Measurements from ENCODE around the gene C17orf100. TPM values are rescaled to one million over a fixed set of nuclear protein-coding genes. Genes with fewer than 3 reads are reported as not detected.
"Not testable (repeated sequence)": the region's sequence is repeated elsewhere in the genome, so short reads cannot be mapped to it uniquely, and the experiment has no call there.

The C17orf100 gene
- total RNA-seq, 2 experiments from 2014 or later: 1.5 TPM

DNA sequence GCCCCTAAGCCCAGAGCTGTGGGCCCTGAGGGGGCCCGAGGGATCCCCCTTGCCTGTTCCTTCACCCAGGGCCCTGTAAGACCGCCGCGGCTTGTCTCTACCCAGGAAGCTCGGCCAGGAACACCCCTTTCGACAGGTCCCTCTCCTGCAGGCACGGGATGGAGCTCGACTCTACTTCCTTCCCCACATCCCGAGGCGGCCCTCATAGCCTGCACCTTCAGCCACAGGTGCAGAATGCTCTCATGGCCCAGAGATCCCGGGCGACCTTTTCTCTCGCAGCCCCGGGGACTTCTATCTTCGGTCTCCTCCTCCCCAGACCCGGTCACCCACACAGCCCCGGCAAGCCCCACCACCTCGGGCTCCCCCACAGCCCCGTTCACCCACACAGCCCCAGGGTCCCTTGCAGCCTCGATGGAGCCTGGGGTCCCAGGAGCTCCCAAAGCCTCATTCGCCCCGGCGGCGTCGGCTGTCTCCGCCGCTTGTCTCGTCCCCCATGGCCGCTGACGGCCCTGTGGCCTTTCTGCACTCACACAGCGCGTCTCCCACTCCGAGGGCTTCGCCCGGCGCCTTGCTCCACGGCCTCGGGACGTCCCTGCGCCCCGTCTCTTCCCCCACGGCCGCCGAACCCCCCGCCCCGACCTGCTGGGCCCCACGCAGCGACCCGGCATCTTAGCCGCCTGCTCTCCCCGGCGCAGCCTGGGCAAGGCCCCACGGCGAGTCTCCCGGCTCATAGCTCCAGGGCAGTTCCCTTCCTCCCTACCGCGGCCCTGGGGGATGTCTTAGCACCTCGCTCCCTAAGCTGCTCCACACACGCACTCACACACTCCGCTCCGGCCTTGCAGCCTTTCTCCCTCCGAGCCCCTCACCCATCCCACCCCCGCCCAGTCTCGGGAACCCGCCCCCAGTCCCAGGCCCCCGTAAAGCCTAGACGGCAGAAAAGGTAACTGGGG lies 11.7 kb upstream of the C17orf100 start:
- POLR2A ChIA-PET: interaction anchor here (0.5 to 0.7 kb wide), 2 partner anchors 11 to 65 kb away, joined by 3 read pairs; no protein-coding TSS in a partner anchor
- CTCF ChIA-PET: no interaction called here

DNA sequence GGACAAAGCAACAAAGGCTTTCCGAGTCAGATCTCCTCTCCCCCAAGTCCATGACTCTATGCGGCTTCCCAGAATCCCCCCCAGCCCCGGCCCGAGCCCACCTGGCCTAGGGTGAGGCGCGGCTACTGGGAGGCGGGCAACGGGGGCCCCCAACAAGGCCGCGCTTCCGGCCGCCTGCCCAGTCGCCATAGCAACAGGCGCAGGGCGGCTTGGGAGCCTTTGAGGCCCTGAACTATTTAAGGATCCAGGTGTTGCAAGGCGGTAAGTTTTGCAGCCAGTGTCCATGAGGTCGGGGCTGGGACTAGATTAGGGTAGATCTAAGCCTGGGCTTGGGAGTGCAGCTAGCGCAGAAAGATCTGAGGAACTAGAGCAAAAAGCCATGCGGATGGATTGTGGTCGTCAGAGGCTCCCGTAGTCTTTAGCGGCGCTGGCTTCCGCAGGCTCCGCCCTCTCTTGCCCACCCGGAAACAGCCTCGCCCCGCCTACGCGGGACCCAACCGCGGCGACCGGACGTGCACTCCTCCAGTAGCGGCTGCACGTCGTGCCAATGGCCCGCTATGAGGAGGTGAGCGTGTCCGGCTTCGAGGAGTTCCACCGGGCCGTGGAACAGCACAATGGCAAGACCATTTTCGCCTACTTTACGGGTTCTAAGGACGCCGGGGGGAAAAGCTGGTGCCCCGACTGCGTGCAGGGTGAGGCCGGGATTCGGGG lies 10.9 kb upstream of the C17orf100 start, which contains the start of the genes KIAA0753 and TXNDC17:
KIAA0753 (minus strand) TSS at position 176 of the 711 bp plus-strand sequence. CDS start 5,608 bp downstream, outside the sequence.
TXNDC17 (plus strand) TSS at position 525 of the 711 bp plus-strand sequence; CDS start at position 548, 23 bp downstream.
- ChIA-PET CTCF (interaction anchor here (1.0 kb wide), 1 partner anchor 91 kb away, joined by 3 read pairs; no protein-coding TSS in a partner anchor), POLR2A (interaction anchor here (0.5 to 0.8 kb wide), 2 partner anchors 10 kb away, joined by 3 to 7 read pairs; partner anchors contain the start of genes C17orf100 and MED31)

DNA sequence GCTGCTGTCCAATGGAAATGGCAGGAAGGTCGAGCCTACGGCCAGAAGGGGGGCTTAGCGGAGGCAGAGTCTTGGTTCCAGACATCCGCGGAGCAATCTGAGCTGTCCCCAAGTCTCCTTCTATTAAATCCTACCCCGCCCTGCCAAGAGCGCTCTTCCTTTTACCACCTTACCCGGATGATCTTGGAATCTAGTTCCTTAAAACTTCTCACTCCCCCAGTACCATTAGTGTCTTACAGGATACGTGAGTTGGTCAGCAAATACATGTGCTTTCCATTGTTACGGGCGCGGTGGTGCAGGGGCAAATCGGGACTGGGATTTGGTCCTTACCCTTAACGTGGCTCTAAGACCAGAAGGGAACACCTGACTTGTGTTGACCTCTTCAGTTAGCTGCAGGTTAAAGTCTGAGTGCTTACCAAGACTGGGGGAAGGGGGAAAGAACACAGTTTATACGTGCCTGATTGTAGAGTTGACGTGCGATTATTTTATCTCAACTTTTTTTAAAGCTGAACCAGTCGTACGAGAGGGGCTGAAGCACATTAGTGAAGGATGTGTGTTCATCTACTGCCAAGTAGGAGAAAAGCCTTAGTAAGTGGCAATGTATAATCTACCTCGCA lies 10.2 kb upstream of the C17orf100 start:
- POLR2A ChIA-PET: interaction anchor here (0.8 to 1.4 kb wide), 2 partner anchors 10 to 197 kb away, joined by 3 to 7 read pairs; partner anchors contain the start of genes C17orf100, MED31 and PIMREG
- CTCF ChIA-PET: interaction anchor here (0.8 to 1.0 kb wide), 2 partner anchors 10 to 91 kb away, joined by 3 read pairs; partner anchors contain the start of genes C17orf100 and MED31

DNA sequence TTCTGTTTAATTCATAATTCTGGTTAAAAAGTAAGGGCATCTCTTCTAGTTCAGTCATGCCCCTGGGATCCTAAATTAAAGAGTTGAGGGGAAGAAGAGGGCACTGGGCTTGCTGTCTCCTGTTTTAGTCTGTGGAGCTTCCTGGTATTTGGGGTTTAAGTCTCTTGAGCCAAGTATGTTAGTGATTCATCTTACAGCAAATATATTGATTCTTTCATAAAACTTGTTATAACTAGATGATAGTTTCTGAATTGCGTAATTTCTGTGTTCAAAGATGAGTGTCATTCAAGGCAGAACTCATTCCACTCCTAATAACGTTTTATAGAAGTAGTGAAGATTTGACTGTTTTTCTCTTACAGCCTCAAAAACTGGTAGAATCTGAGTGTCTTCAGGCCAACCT lies 9.0 kb upstream of the C17orf100 start:
- CTCF ChIA-PET: interaction anchor here (1.0 kb wide), 1 partner anchor 9 kb away, joined by 3 read pairs; the partner anchor contains the start of genes C17orf100 and MED31
- POLR2A ChIA-PET: interaction anchor here (1.2 to 1.4 kb wide), 2 partner anchors 8 to 198 kb away, joined by 3 to 4 read pairs; partner anchors contain the start of genes C17orf100, MED31 and PIMREG

DNA sequence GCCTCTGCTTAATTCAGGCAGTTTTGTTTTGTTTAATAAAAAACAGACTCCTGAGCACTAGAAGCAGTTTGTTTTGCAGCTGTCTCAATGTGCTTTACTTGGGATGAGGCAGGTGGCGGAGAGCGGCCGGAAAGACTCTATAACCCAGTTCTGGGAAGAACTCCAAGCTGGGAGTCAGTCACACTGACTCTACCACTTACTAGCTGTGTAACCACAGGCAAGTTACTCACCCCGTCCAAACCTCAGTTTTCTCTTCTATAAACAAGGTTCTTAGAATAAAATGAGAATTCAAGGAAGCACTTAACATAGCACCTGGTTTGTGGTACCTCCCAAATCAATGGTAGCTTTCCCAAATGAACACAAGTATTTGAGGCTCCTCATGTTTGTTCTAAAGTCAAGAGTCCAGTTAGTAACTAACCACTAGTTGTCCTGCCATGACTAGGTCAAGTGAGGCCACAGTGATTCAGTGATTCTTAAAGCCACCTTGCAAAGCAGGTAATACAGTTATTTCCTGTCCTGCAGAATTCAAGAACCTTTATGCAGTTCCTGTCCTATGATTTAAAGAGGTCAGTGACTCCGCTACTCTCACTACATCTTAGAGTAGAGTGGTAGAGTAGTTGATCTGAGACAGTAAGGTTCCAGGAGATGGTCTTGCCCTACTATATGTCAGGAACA lies 8.0 kb upstream of the C17orf100 start:
- ChIA-PET CTCF (no interaction called here), POLR2A (no interaction called here)

DNA sequence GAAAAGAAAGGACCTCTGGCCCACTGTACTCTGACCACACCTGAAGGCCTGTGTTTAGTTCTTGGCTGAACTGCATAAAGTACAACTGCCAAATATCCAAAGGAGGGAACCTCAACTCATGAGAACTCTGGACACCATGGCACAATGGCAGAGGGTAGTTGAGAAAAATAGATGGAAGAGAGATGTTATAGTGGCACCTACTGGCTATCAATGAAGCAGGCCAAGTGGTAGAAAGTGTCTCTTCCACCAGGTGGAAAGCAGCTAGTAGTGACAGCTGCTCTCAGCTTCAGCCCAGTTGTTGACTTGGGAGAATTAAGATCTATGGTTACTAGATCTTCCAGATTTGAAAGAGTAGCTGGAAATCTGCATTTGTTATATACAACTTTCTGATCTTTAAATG lies 3.4 kb upstream of the C17orf100 start:
- ChIA-PET POLR2A (no interaction called here), CTCF (interaction anchor here (0.8 kb wide), 1 partner anchor 175 kb away, joined by 3 read pairs; no protein-coding TSS in a partner anchor)

DNA sequence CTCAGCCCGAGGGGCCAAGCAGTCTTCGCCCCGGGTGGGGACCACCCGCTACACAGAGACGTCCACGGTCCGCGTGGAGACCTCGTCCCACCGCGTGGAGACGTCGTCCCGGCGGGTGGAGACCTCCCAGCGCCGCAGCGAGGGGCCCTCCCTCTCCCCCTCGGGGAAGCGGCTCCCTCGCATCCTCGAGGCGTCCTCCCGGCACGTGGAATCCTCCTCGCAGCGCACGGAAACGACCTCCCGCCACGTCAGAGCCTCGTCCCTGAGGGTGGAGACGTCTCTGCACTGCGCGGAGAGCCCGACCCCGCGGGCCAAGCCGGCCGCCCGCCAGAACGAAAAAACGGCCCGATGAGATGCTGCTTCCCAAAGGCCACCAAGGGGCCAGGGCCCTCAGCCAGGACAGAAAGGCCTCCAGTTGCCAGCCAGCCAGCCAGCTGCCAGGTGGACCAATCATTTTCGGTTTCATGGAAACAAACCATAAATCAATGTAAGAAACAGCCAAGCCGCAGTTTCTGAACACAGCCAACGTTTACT lies 424 bp downstream of the C17orf100 start:
- ChIA-PET POLR2A (interaction anchor here (1.4 kb wide), 1 partner anchor 11 kb away, joined by 7 read pairs; no protein-coding TSS in a partner anchor), CTCF (interaction anchor here (1.0 to 1.3 kb wide), 2 partner anchors 9 to 11 kb away, joined by 3 read pairs; no protein-coding TSS in a partner anchor)

DNA sequence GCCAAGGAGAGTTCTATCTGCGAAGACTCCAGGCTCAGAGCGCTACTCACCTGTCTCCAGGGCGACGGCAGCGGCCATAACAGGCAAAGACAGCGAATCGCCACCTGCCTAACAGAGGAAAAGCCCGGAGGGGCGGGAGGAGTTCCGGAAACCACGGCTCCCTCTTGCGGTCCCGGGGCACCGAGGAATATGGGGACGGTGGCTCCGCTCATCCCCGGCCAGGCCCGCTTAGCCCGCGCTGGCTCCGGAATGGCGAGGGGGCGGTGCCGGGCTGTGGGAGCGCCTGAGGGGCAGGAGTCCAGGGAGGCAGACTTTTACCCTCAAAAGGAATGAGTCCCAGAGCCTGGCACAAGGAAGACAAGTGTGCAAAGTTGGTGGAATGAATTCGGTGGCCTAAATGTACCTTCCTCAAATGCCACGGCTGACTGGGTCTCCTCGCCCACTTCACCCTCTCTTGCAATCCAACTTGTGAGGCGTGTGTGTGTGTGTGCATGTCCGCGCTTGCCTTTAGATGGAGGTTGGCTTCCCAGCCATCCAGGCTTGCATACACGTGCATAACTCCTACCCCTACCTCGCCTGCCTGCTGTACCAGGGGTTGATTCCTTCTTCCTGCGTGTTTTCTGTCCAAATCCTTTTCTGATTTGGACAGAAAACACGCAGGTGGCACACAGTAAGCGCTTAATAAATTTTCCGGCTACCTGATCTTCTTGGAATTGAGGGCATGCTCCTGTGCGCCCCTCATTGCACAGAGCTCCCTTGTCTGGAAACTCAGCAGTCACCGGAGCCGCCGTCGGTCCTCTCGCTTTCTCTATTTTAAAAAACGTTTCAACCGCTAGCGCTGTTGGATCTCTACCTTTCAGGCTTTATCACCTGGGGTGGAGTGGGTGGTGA lies 3.5 kb downstream of the C17orf100 start:
- CTCF ChIA-PET: no interaction called here
- POLR2A ChIA-PET: no interaction called here

DNA sequence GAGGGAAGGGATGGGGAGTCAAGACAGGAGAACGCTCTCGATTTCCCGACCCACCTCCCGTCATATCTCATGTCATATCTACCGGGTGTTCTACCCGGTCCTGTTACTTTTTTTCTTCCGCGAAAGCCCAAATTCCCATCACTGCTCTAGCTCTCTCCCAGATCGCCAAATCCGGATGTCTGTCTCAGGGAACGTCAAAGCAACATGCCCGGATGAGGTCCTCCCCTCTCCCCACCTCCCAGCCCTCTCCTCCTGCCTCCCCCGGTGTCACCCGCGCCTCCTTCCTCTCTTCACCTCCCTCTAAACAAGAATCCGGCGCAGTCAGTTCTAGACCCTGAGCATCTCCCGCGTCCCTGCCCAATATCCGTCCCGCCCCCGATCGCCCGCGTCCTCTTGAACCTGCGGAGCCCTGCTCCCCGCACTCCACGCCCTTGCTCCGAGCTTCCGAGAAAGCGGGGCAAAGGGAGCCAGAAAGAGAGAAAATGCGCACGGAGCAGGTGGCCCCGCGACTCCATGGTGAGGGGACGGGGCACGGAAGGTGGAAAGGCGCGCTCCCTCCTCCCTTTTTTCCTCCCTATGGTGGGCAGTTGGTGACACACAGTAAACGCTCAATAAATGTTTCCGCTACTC lies 4.3 kb downstream of the C17orf100 start:
- CTCF ChIA-PET, POLR2A ChIA-PET: not testable (repeated sequence)

DNA sequence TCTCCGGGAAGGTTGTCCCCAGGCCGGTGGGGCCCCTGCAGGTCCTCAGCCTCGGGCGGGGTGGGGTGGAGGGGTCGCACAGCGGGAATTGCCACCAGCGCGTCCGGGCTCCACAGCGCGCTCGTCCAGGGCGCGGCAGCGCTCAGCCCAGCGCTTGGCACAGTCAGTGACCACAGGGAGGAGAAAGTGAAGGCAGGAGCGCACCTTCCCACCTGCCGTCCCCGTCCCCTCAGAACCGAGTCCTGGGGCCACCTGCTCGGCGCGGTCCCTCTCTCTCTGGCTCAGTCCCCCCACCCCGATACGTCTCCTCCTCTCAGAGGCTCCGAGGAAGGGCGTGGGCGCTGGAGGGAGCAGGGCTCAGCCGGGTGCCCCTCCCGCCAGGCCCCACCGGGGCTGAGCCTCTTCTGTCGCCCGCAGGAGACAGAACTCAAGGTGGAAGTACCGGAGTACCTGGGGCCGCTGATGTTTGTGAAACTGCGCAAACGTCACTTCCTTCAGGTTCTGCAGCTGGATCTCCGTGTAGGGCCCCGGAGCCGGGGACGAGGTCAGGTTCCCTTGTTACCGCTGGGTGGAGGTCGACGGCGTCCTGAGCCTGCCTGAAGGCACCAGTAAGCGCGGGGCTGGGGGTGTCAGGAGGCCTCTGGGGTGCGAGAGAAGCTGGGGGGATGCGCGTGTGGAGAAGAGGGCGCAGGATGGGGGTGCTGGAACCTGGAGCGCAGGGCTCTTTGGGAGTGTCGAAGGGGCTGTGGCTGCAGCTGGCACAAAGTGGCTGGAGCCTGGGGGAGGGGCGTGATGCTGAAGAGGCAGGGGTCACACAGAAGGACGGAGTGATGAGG lies 5.5 kb downstream of the C17orf100 start:
- POLR2A ChIA-PET: not testable (repeated sequence)
- CTCF ChIA-PET: interaction anchor here (0.6 kb wide), 2 partner anchors 103 to 254 kb away, joined by 3 to 4 read pairs; no protein-coding TSS in a partner anchor

DNA sequence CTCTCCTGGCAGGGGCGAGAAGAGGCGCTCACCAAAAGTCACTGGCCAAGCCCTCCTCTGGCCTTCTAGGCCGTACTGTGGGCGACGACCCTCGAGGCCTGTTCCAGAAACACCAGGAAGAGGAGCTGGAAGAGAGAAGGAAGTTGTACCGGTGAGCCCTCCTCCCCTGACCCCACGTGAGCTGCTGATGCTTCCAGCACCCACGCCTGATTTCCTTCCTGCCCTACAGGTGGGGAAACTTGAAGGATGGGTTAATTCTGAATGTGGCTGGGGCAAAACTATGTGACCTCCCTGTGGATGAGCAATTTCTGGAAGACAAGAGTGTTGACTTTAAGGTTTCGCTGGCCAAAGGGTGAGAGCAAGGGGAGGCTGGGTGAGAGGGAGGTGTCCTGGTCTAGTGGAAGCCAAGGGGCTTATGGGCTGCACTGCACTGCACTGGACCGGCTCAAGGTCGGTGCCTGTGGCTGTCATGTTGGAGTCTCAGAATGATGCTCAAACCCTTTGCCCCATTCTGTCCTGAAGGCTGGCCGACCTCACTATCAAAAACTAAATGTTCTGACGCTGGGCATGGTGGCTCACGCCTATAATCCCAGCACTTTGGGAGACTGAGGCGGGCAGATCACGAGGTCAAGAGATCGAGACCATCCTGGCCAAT lies 6.2 kb downstream of the C17orf100 start:
- ChIA-PET CTCF (interaction anchor here (0.6 kb wide), 2 partner anchors 104 to 253 kb away, joined by 3 to 4 read pairs; no protein-coding TSS in a partner anchor), POLR2A (no interaction called here)

DNA sequence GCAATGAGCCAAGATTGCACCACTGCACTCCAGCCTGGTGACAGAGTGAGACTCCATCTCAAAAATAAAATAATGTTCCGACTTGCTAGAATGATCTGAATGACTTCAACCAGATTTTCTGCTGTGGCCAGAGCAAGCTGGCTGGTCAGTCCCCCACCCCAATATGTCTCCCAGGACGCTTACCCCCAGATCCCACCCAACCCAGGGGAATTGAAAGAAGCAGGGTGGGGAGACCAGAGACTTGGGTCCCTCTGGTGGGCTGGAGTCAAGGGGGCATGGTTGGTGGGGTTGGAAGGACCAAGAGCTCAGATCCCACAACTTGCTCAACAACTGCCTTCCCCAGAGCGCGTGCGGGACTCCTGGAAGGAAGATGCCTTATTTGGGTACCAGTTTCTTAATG lies 6.8 kb downstream of the C17orf100 start:
- CTCF ChIA-PET, POLR2A ChIA-PET: not testable (repeated sequence)

DNA sequence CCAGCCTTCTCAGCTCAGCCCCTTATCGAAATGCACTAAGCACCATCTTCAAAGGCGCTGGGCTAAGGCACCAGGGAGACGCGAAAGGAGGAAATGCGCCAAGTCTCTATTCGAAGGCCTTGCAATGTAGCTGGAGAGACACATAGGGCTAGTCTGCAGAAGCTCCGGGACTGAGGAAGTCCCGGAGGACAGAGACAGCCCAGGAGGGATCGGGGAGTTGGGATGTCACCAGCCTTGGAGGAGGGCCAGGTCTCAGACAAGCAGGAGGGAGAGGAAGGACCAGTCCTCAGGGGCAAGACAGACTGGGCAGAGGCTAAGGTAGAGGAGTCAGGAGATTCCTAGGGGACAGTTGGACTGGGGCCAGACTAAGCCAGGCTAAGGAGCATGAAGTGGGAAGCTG lies 8.5 kb downstream of the C17orf100 start:
- ChIA-PET CTCF (no interaction called here), POLR2A (no interaction called here)

DNA sequence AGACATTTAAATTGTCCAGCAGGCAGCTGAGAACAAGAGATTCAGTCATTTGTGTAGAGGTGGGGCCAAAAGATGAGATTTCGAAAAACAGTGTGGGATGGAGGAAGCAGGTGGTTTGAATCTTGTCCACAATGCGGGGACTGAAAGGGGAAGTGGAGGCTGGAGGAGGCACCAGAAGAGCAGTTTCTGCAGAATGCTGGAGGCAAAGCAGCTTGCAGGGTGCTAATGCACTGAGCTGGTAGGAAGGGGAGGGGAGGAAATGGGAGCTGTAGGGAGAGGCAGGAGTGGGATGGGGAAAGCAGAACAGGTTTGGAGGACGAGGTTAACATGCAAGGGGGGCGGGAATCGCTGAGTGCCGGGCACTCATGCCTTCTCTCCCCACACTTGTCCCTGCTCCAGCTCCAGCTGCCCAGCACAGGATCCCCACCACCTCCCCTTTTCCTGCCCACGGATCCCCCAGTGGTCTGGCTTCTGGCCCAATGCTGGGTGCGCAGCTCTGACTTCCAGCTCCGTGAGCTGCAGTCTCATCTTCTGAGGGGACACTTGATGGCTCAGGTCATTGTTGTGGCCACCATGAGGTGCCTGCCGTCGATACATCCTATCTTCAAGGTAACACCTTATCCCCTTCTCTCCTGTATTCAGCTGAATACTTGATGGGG lies 9.4 kb downstream of the C17orf100 start:
- ChIA-PET CTCF (interaction anchor here (0.7 kb wide), 1 partner anchor 250 kb away, joined by 3 read pairs; no protein-coding TSS in a partner anchor), POLR2A (interaction anchor here (0.6 kb wide), 1 partner anchor 38 kb away, joined by 3 read pairs; no protein-coding TSS in a partner anchor)

DNA sequence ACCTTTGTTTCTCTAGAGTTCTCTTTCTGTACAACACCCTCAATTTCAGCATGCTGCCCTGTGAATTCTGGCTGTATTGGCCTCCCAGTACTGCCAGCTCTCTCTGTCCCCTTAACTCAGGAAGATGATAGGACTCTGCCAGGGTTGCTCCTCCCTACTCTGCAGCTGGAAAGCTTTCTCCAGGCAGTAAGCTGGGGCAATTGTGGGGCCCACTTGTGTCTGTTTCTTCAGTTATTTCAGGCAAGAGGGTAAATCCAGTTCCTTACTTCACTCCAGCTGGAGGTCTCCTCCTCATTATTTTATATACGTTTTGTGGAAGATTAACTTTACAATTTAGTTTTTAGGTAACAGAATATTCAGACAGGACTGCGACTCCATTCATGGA lies 9.9 kb downstream of the C17orf100 start:
- POLR2A ChIA-PET: interaction anchor here (0.6 kb wide), 1 partner anchor 37 kb away, joined by 3 read pairs; no protein-coding TSS in a partner anchor
- CTCF ChIA-PET: interaction anchor here (0.7 to 1.2 kb wide), 2 partner anchors 10 to 249 kb away, joined by 3 read pairs; no protein-coding TSS in a partner anchor
